Astrocyte (in vitro differentiated cells and primary cell): ENCODE data around the gene ETV6. TPM values are rescaled to one million over a fixed set of nuclear protein-coding genes. Genes with fewer than 3 reads are reported as not detected.
A peak's percentile ranks its signal among the peaks of the same experiment; 100 is the strongest.

Experiments
- DNase-seq: peaks from one replicate; pipeline ENCODE4 v3.0.0-alpha.2; 2010; ENCODE audit warnings: low read depth
- FAIRE-seq: peaks from 2 replicates; lab custom pipeline; 2011; peaks lifted over from hg19 to GRCh38; lab: Jason Lieb, UNC
- H2AFZ ChIP-seq: 2 replicates; pipeline ENCODE4 v1.6.0; 2012; ENCODE audit warnings: low read depth, low read length, inconsistent platforms
- H3K27ac ChIP-seq: 2 replicates; pipeline ENCODE4 v1.5.1; 2011; ENCODE audit warnings: low read depth, low read length, inconsistent platforms
- H3K27me3 ChIP-seq: 2 replicates; pipeline ENCODE4 v1.6.0; 2011; ENCODE audit warnings: low read length, inconsistent platforms; ENCODE audit not compliant: insufficient read depth
- H3K36me3 ChIP-seq: 2 replicates; pipeline ENCODE4 v1.5.1; 2011; ENCODE audit warnings: low read length, inconsistent platforms; ENCODE audit not compliant: insufficient read depth
- H3K4me1 ChIP-seq: 2 replicates; pipeline ENCODE4 v1.5.1; 2011; ENCODE audit warnings: low read length, inconsistent platforms; ENCODE audit not compliant: insufficient read depth
- H3K4me2 ChIP-seq: 2 replicates; pipeline ENCODE4 v1.6.0; 2012; ENCODE audit warnings: low read length, inconsistent platforms
- H3K4me3 ChIP-seq: 2 replicates; pipeline ENCODE4 v1.5.1; 2011; ENCODE audit warnings: low read depth, mild to moderate bottlenecking, low read length, inconsistent platforms; ENCODE audit not compliant: insufficient read depth
- H3K79me2 ChIP-seq: 2 replicates; pipeline ENCODE4 v1.6.0; 2012; ENCODE audit warnings: mild to moderate bottlenecking, low read length, inconsistent platforms; ENCODE audit not compliant: insufficient read depth
- H3K9ac ChIP-seq: 2 replicates; pipeline ENCODE4 v1.6.0; 2012; ENCODE audit warnings: mild to moderate bottlenecking, low read length, inconsistent platforms
- H3K9me3 ChIP-seq: 2 replicates; pipeline ENCODE4 v1.5.1; 2012; ENCODE audit warnings: low read depth, mild to moderate bottlenecking, low read length, inconsistent platforms; ENCODE audit not compliant: insufficient read depth
- H4K20me1 ChIP-seq: 2 replicates; pipeline ENCODE4 v1.6.0; 2012; ENCODE audit warnings: low read length, inconsistent platforms; ENCODE audit not compliant: insufficient read depth
- H3K27ac Mint-ChIP-seq: one replicate; pipeline ENCODE4 v1.8.0; 2021; ENCODE audit warnings: mild to moderate bottlenecking, mixed read lengths; ENCODE audit not compliant: unreplicated experiment
- H3K27me3 Mint-ChIP-seq: one replicate; pipeline ENCODE4 v1.8.0; 2021; ENCODE audit warnings: low read depth, mixed read lengths; ENCODE audit not compliant: unreplicated experiment
- H3K36me3 Mint-ChIP-seq: one replicate; pipeline ENCODE4 v1.8.0; 2021; ENCODE audit warnings: low read depth, mixed read lengths; ENCODE audit not compliant: unreplicated experiment
- H3K4me1 Mint-ChIP-seq: one replicate; pipeline ENCODE4 v1.8.0; 2021; ENCODE audit warnings: low read depth, mixed read lengths; ENCODE audit not compliant: unreplicated experiment
- H3K4me3 Mint-ChIP-seq: one replicate; pipeline ENCODE4 v1.8.0; 2021; ENCODE audit warnings: mild to moderate bottlenecking, moderate library complexity, mixed read lengths; ENCODE audit not compliant: unreplicated experiment
- H3K9me3 Mint-ChIP-seq: one replicate; pipeline ENCODE4 v1.8.0; 2021; ENCODE audit warnings: mild to moderate bottlenecking, mixed read lengths; ENCODE audit not compliant: unreplicated experiment
- EZH2 ChIP-seq: IDR thresholded peaks from 2 replicates; pipeline ENCODE4 v1.6.1; 2012; ENCODE audit warnings: mild to moderate bottlenecking, low read length, inconsistent platforms; ENCODE audit not compliant: insufficient read depth
- total RNA-seq: library from RNA; stranded (reverse); gene quantifications from 2 replicates; pipeline ENCODE4 v1.2.1, GENCODE V29; 2021
- TF ChIP-seq, protein P1 (sequence below): IDR thresholded peaks from 2 replicates; pipeline ENCODE4 v1.5.1; 2011; ENCODE audit warnings: low read depth, mild to moderate bottlenecking, inconsistent platforms, low read length, moderate library complexity; ENCODE audit not compliant: insufficient read depth

Gene ETV6
- total RNA-seq, 1 donor from 2014 or later = 41.2 TPM

DNA sequence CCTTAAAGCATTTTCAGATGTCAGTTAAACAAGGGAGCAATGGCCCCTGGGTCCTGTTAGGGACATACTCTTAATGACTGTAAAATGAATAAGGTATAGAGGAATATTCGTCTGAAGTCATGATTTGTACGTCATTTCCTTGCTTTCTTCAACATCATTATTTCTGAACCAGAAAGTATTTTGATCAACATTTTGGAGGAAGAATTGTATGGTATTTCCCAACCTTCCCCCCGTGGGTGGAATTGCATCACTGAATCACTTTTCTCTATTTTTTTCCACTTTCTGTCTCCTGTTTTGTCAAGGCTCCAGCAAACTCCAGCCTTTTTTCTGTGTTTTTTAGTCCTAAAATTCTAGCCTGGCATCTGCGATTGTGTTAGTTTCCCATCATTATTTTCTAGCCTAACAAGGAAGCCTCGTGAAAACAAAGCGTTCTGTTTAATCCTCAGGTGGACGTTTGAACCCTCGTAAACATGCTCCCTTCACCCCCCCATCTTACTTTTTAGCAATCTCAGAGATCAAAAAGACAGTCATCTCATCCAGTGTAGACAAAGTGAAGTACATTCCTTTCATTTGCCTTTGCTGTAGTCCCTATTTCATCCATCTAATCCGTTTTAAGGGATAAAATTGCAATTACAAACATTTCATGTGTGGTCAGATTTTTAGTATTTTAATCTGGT is 62.3 kb downstream of the ETV6 start:
- no peak overlapping the region for H2AFZ ChIP-seq
- H3K4me3 ChIP-seq = no peak overlapping the region
- peak; percentile 55 for FAIRE-seq
- peaks cover 67% of the 10 kb centered on the region for H4K20me1 ChIP-seq
- no peak overlapping the region for H3K9ac ChIP-seq
- no peaks in the 10 kb centered on the region for H3K27me3 ChIP-seq
- peaks cover 94% of the 10 kb centered on the region for H3K79me2 ChIP-seq
- H3K9me3 ChIP-seq = no peaks in the 10 kb centered on the region
- peak; percentile 51 for DNase-seq
- Mint-ChIP-seq H3K27me3 (no peaks in the 10 kb centered on the region), H3K4me3 (no peak overlapping the region), H3K27ac (peak overlapping the region; percentile 76), H3K36me3 (peaks cover 28% of the 10 kb centered on the region), H3K9me3 (peaks cover 2% of the 10 kb centered on the region), H3K4me1 (peaks cover 50% of the 10 kb centered on the region)
- H3K27ac ChIP-seq = no peak overlapping the region
- no peak overlapping the region for H3K4me2 ChIP-seq
- H3K36me3 ChIP-seq = peaks cover 7% of the 10 kb centered on the region
- peaks cover 11% of the 10 kb centered on the region for H3K4me1 ChIP-seq
- TF ChIP-seq EZH2 = no peak
- TF ChIP-seq, protein P1, sequence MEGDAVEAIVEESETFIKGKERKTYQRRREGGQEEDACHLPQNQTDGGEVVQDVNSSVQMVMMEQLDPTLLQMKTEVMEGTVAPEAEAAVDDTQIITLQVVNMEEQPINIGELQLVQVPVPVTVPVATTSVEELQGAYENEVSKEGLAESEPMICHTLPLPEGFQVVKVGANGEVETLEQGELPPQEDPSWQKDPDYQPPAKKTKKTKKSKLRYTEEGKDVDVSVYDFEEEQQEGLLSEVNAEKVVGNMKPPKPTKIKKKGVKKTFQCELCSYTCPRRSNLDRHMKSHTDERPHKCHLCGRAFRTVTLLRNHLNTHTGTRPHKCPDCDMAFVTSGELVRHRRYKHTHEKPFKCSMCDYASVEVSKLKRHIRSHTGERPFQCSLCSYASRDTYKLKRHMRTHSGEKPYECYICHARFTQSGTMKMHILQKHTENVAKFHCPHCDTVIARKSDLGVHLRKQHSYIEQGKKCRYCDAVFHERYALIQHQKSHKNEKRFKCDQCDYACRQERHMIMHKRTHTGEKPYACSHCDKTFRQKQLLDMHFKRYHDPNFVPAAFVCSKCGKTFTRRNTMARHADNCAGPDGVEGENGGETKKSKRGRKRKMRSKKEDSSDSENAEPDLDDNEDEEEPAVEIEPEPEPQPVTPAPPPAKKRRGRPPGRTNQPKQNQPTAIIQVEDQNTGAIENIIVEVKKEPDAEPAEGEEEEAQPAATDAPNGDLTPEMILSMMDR = no peak

DNA sequence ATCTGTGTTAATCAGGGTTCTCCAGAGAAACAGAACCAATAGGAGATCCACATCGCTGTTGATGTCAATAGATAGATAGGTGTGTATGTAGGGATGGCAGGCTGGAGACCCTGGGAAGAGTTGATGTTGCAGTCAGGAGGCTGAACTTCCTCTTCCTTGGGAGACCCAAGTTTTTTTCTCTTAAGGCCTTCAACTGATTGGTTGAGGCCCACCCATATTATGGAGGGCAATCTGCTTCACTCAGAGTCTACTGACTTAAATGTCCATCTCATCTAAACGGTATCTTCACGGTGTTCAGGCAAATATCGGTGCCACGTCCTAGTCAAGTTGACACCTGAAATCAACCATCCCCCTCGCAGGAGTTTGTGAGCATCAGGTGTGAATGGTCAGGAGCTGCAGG is 63.0 kb downstream of the ETV6 start:
- Histone ChIP-seq H3K36me3 (peaks cover 7% of the 10 kb centered on the region), H3K4me1 (peaks cover 16% of the 10 kb centered on the region), H3K27me3 (no peaks in the 10 kb centered on the region), H3K4me3 (no peak overlapping the region), H4K20me1 (peaks cover 62% of the 10 kb centered on the region), H3K9ac (no peak overlapping the region), H3K27ac (no peak overlapping the region), H3K4me2 (no peak overlapping the region), H2AFZ (no peak overlapping the region), H3K9me3 (no peaks in the 10 kb centered on the region), H3K79me2 (peaks cover 94% of the 10 kb centered on the region)
- DNase-seq (no peak), FAIRE-seq (no peak)
- no peak for TF ChIP-seq EZH2
- TF ChIP-seq, protein P1 = no peak
- Mint-ChIP-seq H3K27me3 (no peaks in the 10 kb centered on the region), H3K9me3 (peaks cover 2% of the 10 kb centered on the region), H3K27ac (no peak overlapping the region), H3K4me1 (peaks cover 48% of the 10 kb centered on the region), H3K4me3 (no peak overlapping the region), H3K36me3 (peaks cover 28% of the 10 kb centered on the region)

GRCh38 chr12:11713202-11713601 is 63.7 kb downstream of the ETV6 start:
- no peak overlapping the region for H3K4me3 Mint-ChIP-seq
- Histone ChIP-seq H3K36me3 (peaks cover 7% of the 10 kb centered on the region), H3K4me2 (no peak overlapping the region), H2AFZ (no peak overlapping the region), H3K9me3 (no peaks in the 10 kb centered on the region), H3K9ac (no peak overlapping the region), H3K79me2 (peaks cover 87% of the 10 kb centered on the region), H3K27me3 (no peaks in the 10 kb centered on the region), H3K4me3 (no peak overlapping the region), H4K20me1 (peaks cover 55% of the 10 kb centered on the region), H3K4me1 (peaks cover 22% of the 10 kb centered on the region), H3K27ac (no peak overlapping the region)
- H3K27me3 Mint-ChIP-seq = no peaks in the 10 kb centered on the region
- peaks cover 2% of the 10 kb centered on the region for H3K9me3 Mint-ChIP-seq
- H3K4me1 Mint-ChIP-seq = peaks cover 47% of the 10 kb centered on the region
- no peak for FAIRE-seq
- no peak overlapping the region for H3K27ac Mint-ChIP-seq
- no peak for TF ChIP-seq EZH2
- TF ChIP-seq, protein P1 = no peak
- peaks cover 31% of the 10 kb centered on the region for H3K36me3 Mint-ChIP-seq
- DNase-seq = no peak
